VCaP (cell line): ENCODE measurements around the gene LMF1.

Experiments used
- H3K27ac ChIP-seq: fragments of 450-650 bp; 2 replicates; pipeline ENCODE4 v1.5.1; 2017
- TF ChIP-seq, protein P1 (sequence below): fragments of 450-650 bp; conservative IDR thresholded peaks from 2 replicates; pipeline ENCODE4 v1.5.1; 2017; ENCODE audit warnings: mild to moderate bottlenecking, moderate library complexity

The LMF1 gene

DNA sequence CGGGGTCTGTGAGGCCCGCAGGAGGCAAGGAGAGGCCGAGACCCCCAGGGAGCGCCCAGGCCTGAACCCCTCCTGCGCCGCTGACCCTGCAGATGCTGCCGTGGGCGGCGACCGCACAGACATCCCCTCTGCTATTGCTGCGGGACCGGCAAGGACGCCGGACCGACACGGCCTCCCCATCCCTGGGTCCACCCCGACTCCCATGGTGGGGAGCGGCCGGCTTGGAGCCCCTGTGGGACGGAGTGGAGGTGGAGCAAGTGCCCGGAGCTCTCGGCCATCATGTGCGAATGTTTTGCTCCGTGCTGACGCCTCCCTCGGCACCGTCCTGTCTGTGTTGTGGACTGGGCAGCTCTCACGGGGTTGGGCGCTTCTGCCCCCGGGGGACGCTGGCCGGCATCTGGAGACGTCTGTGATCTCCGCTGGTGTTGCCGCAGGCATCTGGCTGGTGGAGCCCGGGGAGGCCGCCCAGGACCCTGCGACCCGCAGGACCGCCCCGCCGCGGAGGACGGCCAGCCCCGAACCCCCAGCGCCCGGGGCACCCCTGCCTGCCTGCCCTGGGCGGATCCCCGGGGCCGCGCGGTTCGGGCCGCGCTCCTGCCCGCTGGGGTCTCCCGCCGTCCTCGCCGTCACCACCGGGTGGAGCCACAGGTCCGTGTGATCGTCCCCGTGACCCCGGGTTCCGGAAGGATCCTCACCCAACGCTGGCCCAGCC is 157.4 kb downstream of the LMF1 start:
- TF ChIP-seq, protein P1, sequence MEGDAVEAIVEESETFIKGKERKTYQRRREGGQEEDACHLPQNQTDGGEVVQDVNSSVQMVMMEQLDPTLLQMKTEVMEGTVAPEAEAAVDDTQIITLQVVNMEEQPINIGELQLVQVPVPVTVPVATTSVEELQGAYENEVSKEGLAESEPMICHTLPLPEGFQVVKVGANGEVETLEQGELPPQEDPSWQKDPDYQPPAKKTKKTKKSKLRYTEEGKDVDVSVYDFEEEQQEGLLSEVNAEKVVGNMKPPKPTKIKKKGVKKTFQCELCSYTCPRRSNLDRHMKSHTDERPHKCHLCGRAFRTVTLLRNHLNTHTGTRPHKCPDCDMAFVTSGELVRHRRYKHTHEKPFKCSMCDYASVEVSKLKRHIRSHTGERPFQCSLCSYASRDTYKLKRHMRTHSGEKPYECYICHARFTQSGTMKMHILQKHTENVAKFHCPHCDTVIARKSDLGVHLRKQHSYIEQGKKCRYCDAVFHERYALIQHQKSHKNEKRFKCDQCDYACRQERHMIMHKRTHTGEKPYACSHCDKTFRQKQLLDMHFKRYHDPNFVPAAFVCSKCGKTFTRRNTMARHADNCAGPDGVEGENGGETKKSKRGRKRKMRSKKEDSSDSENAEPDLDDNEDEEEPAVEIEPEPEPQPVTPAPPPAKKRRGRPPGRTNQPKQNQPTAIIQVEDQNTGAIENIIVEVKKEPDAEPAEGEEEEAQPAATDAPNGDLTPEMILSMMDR = peak; percentile 76

DNA sequence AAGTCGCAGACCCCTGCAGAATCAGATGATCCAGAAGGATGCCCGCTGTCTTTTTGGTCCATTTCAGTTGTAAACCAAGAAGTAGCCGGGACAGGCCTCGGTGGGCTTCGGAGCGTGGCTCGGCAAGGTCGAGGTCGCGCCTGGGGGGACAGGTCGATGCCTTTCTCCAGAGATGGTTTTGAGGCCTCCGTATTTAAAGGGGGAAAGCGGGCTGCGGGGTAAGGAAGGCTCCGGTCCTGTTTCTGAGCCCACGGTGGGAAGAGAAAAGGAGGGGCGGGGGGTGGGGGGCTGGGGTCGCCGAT is 162.7 kb downstream of the LMF1 start:
- peak overlapping the region; percentile 85 for H3K27ac ChIP-seq
- TF ChIP-seq, protein P1 = no peak

More for the DNA sequence above, 157.4 kb downstream of the LMF1 start:
- no peak overlapping the region for H3K27ac ChIP-seq

DNA sequence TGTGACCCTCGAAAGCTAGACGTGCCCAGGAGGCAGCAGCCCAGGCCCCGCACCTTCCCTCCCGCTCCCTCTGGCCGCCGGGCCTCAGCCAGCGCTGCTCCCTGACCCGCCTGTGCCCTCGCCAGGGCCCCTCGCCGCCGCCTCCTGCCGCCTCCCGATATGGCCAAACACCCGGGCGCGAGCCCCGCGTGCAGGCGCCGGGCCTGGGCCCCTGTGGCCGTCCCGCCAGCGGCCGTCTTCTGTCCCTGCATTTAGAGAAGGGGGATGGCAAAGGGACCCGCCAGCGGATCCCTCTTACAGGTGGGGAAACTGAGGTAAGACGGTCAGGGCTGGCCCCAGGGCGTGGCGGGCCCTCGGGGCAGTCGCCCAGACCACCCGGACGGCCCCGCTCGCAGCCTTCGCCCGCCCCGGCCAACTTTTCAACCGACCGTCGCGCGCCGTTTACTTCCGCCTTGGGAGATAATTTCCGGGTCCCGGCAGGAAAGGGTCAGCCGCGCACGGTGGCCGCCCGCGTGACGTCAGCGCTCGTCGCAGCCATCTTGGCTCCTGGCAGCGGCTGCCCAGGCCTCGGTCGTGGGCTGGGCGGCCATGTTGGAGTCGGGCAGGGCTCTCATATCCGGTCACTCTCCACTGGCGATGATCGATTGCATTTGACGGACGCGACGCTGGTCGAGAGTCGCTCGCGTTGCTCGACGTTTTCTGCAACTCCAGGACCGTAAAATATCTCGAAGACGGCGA is 163.3 kb downstream of the LMF1 start:
- TF ChIP-seq, protein P1 = no peak
- peak overlapping the region; percentile 85 for H3K27ac ChIP-seq

DNA sequence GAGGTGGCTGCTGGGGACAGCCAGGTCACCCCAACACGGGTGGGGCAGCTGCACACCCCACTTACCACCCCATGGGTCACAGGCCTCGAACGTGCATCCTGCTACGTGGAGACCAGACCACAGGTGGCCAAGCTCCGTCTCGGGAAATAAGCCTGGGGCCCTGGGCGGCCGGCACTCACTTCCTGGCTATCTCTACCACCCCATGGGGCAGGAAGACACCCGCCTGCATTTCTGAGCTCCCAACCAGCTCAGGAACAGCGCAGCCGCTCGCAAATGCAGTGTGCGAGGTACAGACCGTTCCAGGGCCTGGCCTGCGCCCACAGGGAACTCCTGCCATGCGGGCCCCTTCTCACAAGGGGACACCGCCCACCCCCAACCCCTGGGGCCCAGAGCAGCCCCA is 165.3 kb downstream of the LMF1 start:
- no peak overlapping the region for H3K27ac ChIP-seq
- TF ChIP-seq, protein P1 = no peak

DNA sequence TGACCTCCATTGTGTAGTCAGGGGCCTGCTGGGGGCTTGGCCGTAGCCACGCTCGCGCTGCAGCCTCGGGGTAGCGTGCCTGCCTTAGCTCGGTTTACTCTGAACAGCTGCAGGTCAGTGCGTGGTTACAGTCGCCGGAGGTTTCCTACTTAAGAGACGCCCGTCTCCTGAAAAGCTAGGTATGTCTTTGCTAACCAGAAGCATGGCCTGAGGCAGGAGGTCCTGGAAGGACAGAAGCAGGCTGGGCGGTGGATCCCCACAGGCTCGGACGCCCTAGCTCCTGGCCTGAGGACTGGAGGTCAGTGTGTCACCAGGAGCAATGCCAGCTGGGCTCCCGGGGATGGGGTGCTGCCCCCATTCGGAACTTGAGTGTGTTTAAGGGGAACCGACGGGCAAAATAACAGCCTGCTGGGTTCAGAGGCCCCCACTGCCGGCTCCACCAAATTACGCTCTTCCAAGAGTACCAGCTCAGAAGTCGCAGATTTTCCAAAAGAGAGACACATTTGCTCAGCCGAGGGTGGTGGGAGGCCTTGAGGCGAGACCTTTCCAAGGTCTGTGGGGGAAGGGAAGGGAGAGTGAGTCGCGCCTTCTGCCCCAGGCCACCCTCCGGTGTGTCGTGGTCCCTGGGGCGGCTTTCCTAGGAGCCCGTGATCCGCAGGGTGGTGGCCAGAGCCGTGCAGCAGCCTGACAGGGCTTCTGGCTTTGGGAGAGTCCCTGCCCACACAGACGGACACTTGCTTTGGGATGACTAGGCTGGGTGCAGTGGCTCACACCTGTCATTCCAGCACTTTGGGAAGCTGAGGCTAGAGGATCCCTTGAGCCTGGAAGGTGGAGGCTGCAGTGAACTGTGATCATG is 166.4 kb downstream of the LMF1 start:
- TF ChIP-seq, protein P1 = no peak
- no peak overlapping the region for H3K27ac ChIP-seq

DNA sequence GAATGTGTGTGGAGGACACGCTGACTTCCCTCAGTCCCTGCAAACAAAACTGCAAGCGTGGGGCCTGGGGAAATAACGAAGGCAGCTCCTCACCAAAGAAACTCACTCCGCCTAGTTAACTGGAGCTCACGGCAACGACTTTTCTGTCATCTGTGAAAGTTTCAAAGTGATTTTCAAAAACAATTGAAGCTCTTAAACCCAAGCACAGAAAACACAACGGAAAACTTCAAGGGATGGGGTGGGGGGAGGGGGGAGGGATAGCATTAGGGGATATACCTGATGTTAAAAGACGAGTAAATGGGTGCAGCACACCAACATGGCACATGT is 167.1 kb downstream of the LMF1 start:
- TF ChIP-seq, protein P1 = no peak
- H3K27ac ChIP-seq = no peak overlapping the region
